ENCODE results near the gene ATP13A2.
"Not testable (repeated sequence)": the region's sequence is repeated elsewhere in the genome, so short reads cannot be mapped to it uniquely, and the experiment has no call there.

- TF ChIP-seq, protein P1, sequence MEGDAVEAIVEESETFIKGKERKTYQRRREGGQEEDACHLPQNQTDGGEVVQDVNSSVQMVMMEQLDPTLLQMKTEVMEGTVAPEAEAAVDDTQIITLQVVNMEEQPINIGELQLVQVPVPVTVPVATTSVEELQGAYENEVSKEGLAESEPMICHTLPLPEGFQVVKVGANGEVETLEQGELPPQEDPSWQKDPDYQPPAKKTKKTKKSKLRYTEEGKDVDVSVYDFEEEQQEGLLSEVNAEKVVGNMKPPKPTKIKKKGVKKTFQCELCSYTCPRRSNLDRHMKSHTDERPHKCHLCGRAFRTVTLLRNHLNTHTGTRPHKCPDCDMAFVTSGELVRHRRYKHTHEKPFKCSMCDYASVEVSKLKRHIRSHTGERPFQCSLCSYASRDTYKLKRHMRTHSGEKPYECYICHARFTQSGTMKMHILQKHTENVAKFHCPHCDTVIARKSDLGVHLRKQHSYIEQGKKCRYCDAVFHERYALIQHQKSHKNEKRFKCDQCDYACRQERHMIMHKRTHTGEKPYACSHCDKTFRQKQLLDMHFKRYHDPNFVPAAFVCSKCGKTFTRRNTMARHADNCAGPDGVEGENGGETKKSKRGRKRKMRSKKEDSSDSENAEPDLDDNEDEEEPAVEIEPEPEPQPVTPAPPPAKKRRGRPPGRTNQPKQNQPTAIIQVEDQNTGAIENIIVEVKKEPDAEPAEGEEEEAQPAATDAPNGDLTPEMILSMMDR (conservative IDR thresholded peaks at IDR 0.05; ENCODE audit: low read length), result not testable (repeated sequence)
- TF ChIP-seq EZH2phosphoT487 (IDR thresholded peaks at IDR 0.05; ENCODE audit: borderline replicate concordance), result not testable (repeated sequence)
These were observed 75.1 kb downstream of the ATP13A2 start for GRCh38 chr1:16936580-16936979.

Measured in Loucy (cell line).